Type B pancreatic cell (in vitro differentiated cells): Measurements from ENCODE around the gene PSTPIP1. TPM values are rescaled to one million over a fixed set of nuclear protein-coding genes. Genes with fewer than 3 reads are reported as not detected.
A peak's percentile ranks its signal among the peaks of the same experiment; 100 is the strongest.

Source experiments
- DNase-seq: peaks from one replicate; pipeline ENCODE4 v3.0.0; 2021; ENCODE audit warnings: mixed read lengths; ENCODE audit not compliant: unreplicated experiment; ENCODE audit errors: extremely low spot score
- H3K27ac Mint-ChIP-seq: 2 replicates; pipeline ENCODE4 v1.8.0; 2021; ENCODE audit warnings: mild to moderate bottlenecking, mixed read lengths
- H3K27me3 Mint-ChIP-seq: 2 replicates; pipeline ENCODE4 v1.8.0; 2021; ENCODE audit warnings: mixed read lengths
- H3K36me3 Mint-ChIP-seq: 2 replicates; pipeline ENCODE4 v1.8.0; 2021; ENCODE audit warnings: mixed read lengths
- H3K4me1 Mint-ChIP-seq: one replicate; pipeline ENCODE4 v1.8.0; 2021; ENCODE audit warnings: mixed read lengths; ENCODE audit not compliant: unreplicated experiment
- H3K4me3 Mint-ChIP-seq: 2 replicates; pipeline ENCODE4 v1.8.0; 2021; ENCODE audit warnings: mild to moderate bottlenecking, mixed read lengths
- H3K9me3 Mint-ChIP-seq: 2 replicates; pipeline ENCODE4 v1.8.0; 2021; ENCODE audit warnings: mixed read lengths
- total RNA-seq: library from RNA; stranded (reverse); gene quantifications from 2 replicates; pipeline ENCODE4 v1.2.1, GENCODE V29; 2021; ENCODE audit warnings: low replicate concordance
- TF ChIP-seq, protein P1 (sequence below): fragments of 200-600 bp; sonication (generic); conservative IDR thresholded peaks from 2 replicates; pipeline ENCODE4 v1.5.0; 2021; ENCODE audit warnings: antibody characterized with exemption, mild to moderate bottlenecking

PSTPIP1 gene
- total RNA-seq, 1 donor from 2014 or later, result 0.77 TPM

DNA sequence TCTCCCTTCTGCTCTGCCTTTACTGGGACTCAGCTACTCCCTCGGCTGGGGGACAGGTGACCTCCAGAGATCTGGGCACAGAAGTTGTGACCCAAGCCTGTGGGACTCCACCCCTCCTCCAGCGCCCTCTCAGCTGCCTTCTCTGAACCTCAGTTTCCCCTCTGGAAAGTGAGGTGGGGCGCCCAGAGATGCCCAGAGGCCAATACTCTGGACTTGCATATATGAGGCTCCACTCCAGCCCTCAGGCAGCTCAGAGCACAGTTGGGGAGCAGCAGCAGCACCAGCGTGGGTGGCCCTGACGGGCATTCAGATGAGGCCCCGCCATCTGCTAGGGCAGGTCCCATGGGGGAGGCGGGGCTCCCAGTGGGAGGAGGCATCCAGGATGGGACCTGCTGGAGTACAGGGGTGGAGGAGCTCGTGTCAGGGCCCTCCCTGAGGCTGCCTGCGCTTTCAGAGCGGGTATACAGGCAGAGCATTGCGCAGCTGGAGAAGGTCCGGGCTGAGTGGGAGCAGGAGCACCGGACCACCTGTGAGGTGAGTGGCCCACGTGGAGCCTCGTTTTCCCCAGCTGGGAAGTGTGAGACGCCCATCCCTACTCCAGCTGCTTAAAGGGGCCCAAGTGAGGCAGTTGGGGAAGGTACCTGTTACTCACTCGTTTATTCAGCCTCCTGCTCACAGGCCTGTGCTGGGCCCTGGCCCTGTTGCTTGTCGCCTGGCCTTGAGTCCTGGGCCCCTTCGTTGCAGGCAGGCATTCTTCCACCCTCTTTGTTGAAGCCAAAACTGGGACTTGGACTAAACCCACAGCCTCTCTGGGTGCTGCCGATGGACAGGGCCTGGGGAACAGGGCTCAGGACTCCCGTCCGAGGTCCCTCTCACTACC lies 35.4 kb downstream of the PSTPIP1 start:
- TF ChIP-seq, protein P1, sequence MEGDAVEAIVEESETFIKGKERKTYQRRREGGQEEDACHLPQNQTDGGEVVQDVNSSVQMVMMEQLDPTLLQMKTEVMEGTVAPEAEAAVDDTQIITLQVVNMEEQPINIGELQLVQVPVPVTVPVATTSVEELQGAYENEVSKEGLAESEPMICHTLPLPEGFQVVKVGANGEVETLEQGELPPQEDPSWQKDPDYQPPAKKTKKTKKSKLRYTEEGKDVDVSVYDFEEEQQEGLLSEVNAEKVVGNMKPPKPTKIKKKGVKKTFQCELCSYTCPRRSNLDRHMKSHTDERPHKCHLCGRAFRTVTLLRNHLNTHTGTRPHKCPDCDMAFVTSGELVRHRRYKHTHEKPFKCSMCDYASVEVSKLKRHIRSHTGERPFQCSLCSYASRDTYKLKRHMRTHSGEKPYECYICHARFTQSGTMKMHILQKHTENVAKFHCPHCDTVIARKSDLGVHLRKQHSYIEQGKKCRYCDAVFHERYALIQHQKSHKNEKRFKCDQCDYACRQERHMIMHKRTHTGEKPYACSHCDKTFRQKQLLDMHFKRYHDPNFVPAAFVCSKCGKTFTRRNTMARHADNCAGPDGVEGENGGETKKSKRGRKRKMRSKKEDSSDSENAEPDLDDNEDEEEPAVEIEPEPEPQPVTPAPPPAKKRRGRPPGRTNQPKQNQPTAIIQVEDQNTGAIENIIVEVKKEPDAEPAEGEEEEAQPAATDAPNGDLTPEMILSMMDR, result no peak
- no peaks in the 10 kb centered on the region for H3K9me3 Mint-ChIP-seq
- DNase-seq, result peak; percentile 66

DNA sequence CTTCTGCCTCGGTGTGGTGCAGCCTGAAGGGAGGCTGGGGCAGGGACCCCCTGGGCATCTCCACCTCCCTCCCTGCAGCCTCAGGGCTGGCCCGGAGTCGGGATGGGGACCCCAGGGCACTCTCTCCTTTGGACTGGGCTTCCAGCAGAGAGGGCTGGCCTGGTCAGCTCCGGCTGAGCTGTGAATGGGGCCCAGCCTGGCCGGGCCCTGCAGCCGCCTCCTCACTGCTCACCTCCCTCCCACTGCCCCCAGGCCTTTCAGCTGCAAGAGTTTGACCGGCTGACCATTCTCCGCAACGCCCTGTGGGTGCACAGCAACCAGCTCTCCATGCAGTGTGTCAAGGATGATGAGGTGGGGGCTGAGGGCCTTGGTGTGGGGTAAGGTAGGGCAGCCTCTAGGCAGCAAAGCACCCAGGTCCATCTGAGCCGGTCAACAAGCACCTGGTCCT lies 36.0 kb downstream of the PSTPIP1 start:
- no peak overlapping the region for H3K4me3 Mint-ChIP-seq
- peak; percentile 68 for DNase-seq
- H3K27me3 Mint-ChIP-seq, result peaks cover 3% of the 10 kb centered on the region
- no peaks in the 10 kb centered on the region for H3K4me1 Mint-ChIP-seq
- TF ChIP-seq, protein P1, result no peak
- H3K36me3 Mint-ChIP-seq, result no peaks in the 10 kb centered on the region
- no peaks in the 10 kb centered on the region for H3K9me3 Mint-ChIP-seq
- no peak overlapping the region for H3K27ac Mint-ChIP-seq

More for the DNA sequence above, 35.4 kb downstream of the PSTPIP1 start:
- H3K4me3 Mint-ChIP-seq, result no peak overlapping the region
- H3K27me3 Mint-ChIP-seq, result peaks cover 5% of the 10 kb centered on the region
- H3K36me3 Mint-ChIP-seq, result no peaks in the 10 kb centered on the region
- H3K4me1 Mint-ChIP-seq, result no peaks in the 10 kb centered on the region
- H3K27ac Mint-ChIP-seq, result no peak overlapping the region

DNA sequence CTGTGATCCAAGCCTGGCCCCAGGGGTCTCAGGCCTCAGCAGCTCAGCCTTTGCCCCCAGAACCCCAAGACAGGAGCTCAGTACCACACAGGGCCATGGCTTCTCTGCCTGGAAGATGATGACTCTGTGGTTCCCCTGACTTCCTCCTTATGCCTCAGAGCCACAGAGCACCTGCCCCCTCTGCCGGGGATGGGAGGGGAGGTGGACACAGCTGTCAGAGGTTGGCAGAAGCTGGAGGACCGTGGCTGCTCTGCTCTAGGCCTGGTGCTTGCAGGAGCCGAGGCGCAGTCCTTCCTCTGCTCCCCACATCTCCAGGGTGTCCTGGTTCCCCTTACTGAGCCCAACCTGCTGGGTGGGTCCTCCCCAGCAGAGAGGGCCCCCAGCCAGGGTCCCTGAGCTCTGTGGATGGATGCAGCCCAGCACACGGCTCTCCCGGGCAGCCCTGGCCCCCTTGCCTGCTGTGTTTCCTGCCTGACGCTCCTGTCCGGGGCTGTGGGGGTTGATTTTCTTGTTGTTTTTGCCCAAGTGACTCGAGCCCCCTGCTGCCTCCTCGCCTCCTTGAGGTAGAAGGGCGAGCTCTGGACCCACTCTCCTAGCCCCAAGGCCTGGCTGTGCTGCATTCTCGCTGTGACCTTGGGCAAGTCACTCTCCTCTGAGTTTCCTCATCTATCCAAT lies 36.6 kb downstream of the PSTPIP1 start:
- no peak overlapping the region for H3K4me3 Mint-ChIP-seq
- no peaks in the 10 kb centered on the region for H3K27me3 Mint-ChIP-seq
- H3K9me3 Mint-ChIP-seq, result no peaks in the 10 kb centered on the region
- no peaks in the 10 kb centered on the region for H3K4me1 Mint-ChIP-seq
- TF ChIP-seq, protein P1, result no peak
- no peak overlapping the region for H3K27ac Mint-ChIP-seq
- peak; percentile 64 for DNase-seq
- H3K36me3 Mint-ChIP-seq, result no peaks in the 10 kb centered on the region

DNA sequence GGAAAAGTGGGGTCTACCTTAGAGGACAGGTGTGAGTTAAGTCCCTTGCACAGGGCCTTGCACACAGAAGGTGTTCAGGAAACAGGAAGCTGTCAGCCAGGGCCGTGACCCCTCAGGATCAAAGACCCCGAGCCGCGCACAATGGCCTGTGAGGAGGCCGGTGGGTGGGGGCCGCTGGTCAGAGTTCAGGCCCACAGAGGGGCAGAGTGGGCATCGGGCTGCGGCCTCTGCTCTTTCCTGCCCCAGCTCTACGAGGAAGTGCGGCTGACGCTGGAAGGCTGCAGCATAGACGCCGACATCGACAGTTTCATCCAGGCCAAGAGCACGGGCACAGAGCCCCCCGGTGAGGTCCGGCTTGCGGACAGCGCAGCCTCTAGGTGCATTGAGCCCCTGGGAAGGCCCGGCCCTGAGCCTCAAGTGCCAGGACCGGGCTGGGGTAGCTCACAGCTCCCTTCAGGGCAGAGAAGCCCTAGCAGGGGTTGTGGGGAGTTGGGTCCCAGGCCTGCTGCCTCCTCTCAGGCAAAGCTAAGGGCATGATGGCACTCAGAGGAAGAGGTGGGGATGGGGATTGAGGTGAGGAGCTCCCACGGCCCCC lies 37.2 kb downstream of the PSTPIP1 start:
- H3K9me3 Mint-ChIP-seq, result no peaks in the 10 kb centered on the region
- DNase-seq, result peak; percentile 65
- no peak overlapping the region for H3K27ac Mint-ChIP-seq
- no peak overlapping the region for H3K4me3 Mint-ChIP-seq
- no peaks in the 10 kb centered on the region for H3K4me1 Mint-ChIP-seq
- no peaks in the 10 kb centered on the region for H3K27me3 Mint-ChIP-seq
- TF ChIP-seq, protein P1, result no peak
- H3K36me3 Mint-ChIP-seq, result no peaks in the 10 kb centered on the region

DNA sequence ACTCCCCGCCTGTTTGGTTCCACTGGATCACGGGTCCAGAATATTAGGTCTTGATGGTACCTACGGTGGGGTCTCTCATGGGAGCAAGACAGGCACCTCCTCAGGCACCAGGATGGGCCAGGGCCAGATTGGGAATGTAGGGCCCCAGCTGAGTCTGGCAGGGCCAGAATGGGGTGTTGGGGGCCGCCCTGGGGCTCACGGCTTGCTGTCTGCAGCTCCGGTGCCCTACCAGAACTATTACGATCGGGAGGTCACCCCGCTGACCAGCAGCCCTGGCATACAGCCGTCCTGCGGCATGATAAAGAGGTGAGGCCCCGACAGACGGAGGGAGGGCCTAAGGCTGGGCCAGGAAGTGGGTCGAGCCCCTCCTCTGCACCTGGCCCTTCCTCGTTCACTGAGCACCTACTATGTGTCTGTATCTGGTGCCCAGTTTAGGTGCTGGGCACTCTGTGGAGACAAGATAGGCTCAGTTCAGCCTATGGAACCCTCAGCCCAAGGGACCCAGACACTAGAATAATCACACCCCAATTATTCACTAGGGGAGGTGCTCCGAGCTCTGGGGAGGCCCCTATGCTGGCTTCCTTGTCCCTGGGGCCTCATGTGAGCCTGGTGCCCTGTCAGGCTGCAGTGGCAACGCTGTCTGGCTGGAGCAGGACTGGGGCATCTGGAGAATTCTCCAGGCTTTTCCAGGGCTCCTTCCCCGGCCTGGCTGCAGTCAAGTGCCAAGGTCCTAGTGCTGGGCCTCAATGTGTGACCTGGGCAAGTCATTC lies 37.9 kb downstream of the PSTPIP1 start:
- no peaks in the 10 kb centered on the region for H3K36me3 Mint-ChIP-seq
- no peak overlapping the region for H3K4me3 Mint-ChIP-seq
- peak; percentile 65 for DNase-seq
- H3K27me3 Mint-ChIP-seq, result no peaks in the 10 kb centered on the region
- no peaks in the 10 kb centered on the region for H3K4me1 Mint-ChIP-seq
- TF ChIP-seq, protein P1, result no peak
- H3K27ac Mint-ChIP-seq, result no peak overlapping the region
- H3K9me3 Mint-ChIP-seq, result no peaks in the 10 kb centered on the region
